Ishikawa (cell line): ENCODE results near the gene LFNG.

Source experiments
- CEBPB ChIP-seq: IDR thresholded peaks from 2 replicates; pipeline ENCODE4 v1.6.1; 2012
- CREB1 ChIP-seq: IDR thresholded peaks from 2 replicates; pipeline ENCODE4 v1.6.1; 2012; ENCODE audit warnings: low read depth
- EGR1 ChIP-seq: IDR thresholded peaks from 2 replicates; pipeline ENCODE4 v1.6.1; 2012
- EP300 ChIP-seq: IDR thresholded peaks from 2 replicates; pipeline ENCODE4 v1.6.1; 2012; ENCODE audit warnings: borderline replicate concordance
- FOXM1 ChIP-seq: IDR thresholded peaks from 2 replicates; pipeline ENCODE4 v1.6.1; 2012; ENCODE audit warnings: low read depth, borderline replicate concordance
- NFIC ChIP-seq: IDR thresholded peaks from 2 replicates; pipeline ENCODE4 v1.6.1; 2012
- RAD21 ChIP-seq: IDR thresholded peaks from 2 replicates; pipeline ENCODE4 v1.6.1; 2012; ENCODE audit warnings: low read depth
- TAF1 ChIP-seq: IDR thresholded peaks from 2 replicates; pipeline ENCODE4 v1.6.1; 2012; ENCODE audit warnings: low read depth, mild to moderate bottlenecking
- TCF12 ChIP-seq: IDR thresholded peaks from 2 replicates; pipeline ENCODE4 v1.6.1; 2012; ENCODE audit warnings: low read depth
- TEAD4 ChIP-seq: IDR thresholded peaks from 2 replicates; pipeline ENCODE4 v1.6.1; 2012
- YY1 ChIP-seq: IDR thresholded peaks from 2 replicates; pipeline ENCODE4 v1.6.1; 2012; ENCODE audit warnings: low read depth
- ZBTB7A ChIP-seq: IDR thresholded peaks from 2 replicates; pipeline ENCODE4 v1.6.1; 2012; ENCODE audit warnings: low read depth
- TF ChIP-seq, protein P1 (sequence below): IDR thresholded peaks from 2 replicates; pipeline ENCODE4 v1.6.1; 2012
- TF ChIP-seq, protein P2 (sequence below): IDR thresholded peaks from 2 replicates; pipeline ENCODE4 v1.6.1; 2012
- TF ChIP-seq, protein P3 (sequence below): IDR thresholded peaks from 2 replicates; pipeline ENCODE4 v1.6.1; 2012; ENCODE audit warnings: low read depth, mild to moderate bottlenecking

LFNG gene

DNA sequence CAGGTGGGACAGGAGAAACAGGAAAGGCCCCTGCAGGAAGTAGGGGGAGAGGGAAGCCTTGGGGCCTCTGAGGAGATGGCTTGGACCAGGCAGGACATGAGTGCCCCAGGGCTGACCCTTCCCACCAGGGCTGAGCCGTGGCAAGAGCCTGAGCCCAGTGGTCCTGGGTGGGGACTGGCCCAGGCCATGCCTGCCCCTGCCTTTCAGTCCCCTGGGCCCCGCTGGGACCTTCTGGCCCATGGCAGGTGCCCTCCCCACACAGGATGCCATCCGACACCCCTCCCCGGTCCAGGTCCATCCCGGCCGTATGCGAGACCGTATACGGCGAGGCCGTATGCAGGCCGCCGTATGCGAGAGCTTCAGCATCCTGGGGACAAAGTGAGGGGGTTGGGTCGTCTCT, 45.4 kb upstream of the LFNG start:
- TF ChIP-seq NFIC (no peak), FOXM1 (no peak), CEBPB (no peak), RAD21 (no peak), CREB1 (no peak), EP300 (no peak), TEAD4 (no peak), EGR1 (no peak), TAF1 (no peak), TCF12 (no peak), ZBTB7A (no peak)
- TF ChIP-seq, protein P1, sequence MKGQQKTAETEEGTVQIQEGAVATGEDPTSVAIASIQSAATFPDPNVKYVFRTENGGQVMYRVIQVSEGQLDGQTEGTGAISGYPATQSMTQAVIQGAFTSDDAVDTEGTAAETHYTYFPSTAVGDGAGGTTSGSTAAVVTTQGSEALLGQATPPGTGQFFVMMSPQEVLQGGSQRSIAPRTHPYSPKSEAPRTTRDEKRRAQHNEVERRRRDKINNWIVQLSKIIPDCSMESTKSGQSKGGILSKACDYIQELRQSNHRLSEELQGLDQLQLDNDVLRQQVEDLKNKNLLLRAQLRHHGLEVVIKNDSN = no peak
- TF ChIP-seq, protein P2, sequence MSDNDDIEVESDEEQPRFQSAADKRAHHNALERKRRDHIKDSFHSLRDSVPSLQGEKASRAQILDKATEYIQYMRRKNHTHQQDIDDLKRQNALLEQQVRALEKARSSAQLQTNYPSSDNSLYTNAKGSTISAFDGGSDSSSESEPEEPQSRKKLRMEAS = no peak
- TF ChIP-seq, protein P3, sequence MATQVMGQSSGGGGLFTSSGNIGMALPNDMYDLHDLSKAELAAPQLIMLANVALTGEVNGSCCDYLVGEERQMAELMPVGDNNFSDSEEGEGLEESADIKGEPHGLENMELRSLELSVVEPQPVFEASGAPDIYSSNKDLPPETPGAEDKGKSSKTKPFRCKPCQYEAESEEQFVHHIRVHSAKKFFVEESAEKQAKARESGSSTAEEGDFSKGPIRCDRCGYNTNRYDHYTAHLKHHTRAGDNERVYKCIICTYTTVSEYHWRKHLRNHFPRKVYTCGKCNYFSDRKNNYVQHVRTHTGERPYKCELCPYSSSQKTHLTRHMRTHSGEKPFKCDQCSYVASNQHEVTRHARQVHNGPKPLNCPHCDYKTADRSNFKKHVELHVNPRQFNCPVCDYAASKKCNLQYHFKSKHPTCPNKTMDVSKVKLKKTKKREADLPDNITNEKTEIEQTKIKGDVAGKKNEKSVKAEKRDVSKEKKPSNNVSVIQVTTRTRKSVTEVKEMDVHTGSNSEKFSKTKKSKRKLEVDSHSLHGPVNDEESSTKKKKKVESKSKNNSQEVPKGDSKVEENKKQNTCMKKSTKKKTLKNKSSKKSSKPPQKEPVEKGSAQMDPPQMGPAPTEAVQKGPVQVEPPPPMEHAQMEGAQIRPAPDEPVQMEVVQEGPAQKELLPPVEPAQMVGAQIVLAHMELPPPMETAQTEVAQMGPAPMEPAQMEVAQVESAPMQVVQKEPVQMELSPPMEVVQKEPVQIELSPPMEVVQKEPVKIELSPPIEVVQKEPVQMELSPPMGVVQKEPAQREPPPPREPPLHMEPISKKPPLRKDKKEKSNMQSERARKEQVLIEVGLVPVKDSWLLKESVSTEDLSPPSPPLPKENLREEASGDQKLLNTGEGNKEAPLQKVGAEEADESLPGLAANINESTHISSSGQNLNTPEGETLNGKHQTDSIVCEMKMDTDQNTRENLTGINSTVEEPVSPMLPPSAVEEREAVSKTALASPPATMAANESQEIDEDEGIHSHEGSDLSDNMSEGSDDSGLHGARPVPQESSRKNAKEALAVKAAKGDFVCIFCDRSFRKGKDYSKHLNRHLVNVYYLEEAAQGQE = no peak

DNA sequence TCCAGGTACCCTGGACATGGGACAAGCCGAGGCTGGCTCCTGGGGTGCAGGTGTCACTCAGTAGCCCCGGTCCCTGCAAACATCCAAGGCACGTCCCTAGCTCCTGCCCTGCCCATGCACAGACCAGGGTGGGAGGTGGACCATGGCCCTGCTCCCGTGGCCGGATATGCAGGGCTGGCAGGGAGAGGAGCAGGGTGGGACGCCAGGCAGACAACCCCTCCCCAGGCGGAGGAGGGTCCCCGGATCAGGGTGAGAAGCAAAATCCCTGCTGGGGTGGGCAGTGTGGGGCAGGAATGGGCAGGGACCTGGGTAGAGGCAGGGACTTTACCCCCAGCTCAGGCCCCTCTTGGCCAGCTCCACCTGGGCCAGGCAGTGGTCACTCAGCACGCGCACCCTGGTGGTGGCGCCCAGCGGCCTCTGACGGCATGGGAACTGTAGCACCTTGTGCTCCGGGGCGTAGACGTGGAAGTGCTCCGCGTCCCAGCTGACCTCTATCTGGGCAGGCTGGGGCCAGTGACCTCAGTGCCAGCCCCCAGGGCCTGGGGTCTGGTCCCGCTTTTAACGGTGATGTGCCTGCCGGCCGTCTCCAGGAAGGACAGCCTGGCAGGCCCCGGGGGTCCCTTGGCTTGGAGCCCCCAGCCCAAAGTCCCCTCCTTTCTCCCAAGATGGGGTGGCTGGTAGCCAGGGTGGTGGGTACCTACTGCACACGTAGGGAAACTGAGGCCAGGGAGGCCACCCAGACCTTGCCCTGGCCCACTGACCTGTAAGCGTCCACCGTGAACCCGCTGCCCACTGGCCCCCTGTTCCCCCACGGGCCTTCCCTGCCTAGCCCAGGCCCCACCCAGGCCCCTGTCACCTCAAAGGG, 44.5 kb upstream of the LFNG start:
- TF ChIP-seq CEBPB (no peak), TAF1 (no peak), ZBTB7A (no peak), EGR1 (no peak), TCF12 (no peak), YY1 (no peak), CREB1 (no peak), FOXM1 (no peak)
- TF ChIP-seq, protein P3 = no peak
- TF ChIP-seq, protein P2 = no peak
- TF ChIP-seq, protein P1 = no peak

DNA sequence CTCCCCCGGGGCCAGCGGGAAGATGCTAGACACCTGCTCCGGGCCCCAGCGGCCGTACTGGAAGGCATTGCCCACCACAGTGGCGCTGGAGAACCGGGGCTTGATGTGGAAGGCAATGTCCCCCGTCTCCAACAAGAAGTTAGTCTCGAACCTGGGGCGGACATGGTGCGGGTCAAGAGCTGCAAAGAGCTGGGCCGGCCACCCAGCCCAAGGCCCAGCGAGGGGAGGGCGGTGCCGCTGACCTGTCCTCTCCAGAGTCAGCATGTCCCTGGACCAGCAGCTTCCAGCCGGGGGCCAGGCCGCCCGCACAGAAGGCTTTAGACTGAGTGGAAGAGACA, 43.9 kb upstream of the LFNG start:
- no peak for TF ChIP-seq TEAD4
- no peak for TF ChIP-seq CEBPB
- TF ChIP-seq EGR1 = no peak
- no peak for TF ChIP-seq EP300
- TF ChIP-seq RAD21 = no peak
- no peak for TF ChIP-seq YY1
- TF ChIP-seq FOXM1 = no peak
- TF ChIP-seq CREB1 = no peak
- TF ChIP-seq, protein P3 = no peak
- TF ChIP-seq NFIC = no peak
- TF ChIP-seq TAF1 = no peak
- TF ChIP-seq, protein P2 = no peak
- TF ChIP-seq TCF12 = no peak
- TF ChIP-seq, protein P1 = no peak
- TF ChIP-seq ZBTB7A = no peak

DNA sequence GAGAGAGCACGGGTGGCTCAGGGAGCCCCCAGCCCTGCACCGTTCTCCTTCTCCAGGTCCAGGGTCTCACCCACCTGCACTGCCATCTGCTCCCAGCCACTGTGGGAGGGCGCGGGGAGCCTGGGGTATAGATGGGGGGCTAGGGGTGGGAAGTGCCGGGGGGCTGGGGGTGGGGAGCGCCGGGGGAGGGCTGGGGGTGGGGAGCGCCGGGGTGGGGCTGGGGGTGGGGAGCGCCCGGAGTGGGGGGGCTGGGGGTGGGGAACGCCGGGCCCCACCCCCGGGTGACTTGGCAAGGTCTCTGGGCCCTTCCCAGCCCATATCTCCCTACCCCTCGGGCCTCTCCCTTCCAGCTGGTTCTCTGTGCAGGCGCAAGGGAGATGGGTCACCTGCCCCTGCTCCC, 43.3 kb upstream of the LFNG start, which contains the start of gene GRIFIN:
TSS of gene GRIFIN (minus strand) at position 101 of the 400 bp plus-strand sequence. CDS start at position 86, 15 bp downstream.
- TF ChIP-seq ZBTB7A (no peak), YY1 (no peak), CREB1 (no peak), EP300 (no peak), TEAD4 (no peak)
- TF ChIP-seq, protein P3 = no peak
